GM19452 (cell line): ENCODE measurements around the gene CA9.
"Not testable (repeated sequence)": the region's sequence is repeated elsewhere in the genome, so short reads cannot be mapped to it uniquely, and the experiment has no call there.

Experiments used
- ATAC-seq: cut with Tn5 transposase; IDR thresholded peaks from one replicate; pipeline ENCODE4 v1.9.1; 2021; ENCODE audit not compliant: unreplicated experiment

Gene CA9

DNA sequence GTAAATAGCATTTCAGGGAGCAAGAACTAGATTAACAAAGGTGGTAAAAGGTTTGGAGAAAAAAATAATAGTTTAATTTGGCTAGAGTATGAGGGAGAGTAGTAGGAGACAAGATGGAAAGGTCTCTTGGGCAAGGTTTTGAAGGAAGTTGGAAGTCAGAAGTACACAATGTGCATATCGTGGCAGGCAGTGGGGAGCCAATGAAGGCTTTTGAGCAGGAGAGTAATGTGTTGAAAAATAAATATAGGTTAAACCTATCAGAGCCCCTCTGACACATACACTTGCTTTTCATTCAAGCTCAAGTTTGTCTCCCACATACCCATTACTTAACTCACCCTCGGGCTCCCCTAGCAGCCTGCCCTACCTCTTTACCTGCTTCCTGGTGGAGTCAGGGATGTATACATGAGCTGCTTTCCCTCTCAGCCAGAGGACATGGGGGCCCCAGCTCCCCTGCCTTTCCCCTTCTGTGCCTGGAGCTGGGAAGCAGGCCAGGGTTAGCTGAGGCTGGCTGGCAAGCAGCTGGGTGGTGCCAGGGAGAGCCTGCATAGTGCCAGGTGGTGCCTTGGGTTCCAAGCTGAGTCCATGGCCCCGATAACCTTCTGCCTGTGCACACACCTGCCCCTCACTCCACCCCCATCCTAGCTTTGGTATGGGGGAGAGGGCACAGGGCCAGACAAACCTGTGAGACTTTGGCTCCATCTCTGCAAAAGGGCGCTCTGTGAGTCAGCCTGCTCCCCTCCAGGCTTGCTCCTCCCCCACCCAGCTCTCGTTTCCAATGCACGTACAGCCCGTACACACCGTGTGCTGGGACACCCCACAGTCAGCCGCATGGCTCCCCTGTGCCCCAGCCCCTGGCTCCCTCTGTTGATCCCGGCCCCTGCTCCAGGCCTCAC lies at the start of gene CA9:
TSS of gene CA9 (plus strand) at position 797 of the 893 bp plus-strand sequence. CDS start at position 829, 32 bp downstream.
- ATAC-seq, result no peak

DNA sequence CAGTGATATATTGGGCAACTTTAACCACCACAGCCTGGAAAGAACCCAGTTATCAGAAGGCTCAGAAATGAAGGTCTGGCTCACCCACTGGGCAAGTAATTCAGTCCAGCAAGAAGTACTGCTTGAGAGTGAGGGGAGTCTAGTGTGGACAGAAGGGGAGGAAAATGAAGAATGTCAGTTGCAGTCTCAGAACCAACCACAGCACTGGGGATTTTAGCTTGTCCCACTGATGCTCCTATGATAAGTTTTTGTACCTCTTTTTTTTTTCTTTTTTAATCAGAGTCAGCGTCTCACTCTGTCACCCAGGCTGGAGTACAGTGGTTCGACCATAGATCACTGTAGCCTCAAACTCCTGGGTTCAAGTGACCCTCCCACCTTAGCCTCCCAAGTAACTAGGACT lies 46.2 kb upstream of the CA9 start:
- no peak for ATAC-seq

DNA sequence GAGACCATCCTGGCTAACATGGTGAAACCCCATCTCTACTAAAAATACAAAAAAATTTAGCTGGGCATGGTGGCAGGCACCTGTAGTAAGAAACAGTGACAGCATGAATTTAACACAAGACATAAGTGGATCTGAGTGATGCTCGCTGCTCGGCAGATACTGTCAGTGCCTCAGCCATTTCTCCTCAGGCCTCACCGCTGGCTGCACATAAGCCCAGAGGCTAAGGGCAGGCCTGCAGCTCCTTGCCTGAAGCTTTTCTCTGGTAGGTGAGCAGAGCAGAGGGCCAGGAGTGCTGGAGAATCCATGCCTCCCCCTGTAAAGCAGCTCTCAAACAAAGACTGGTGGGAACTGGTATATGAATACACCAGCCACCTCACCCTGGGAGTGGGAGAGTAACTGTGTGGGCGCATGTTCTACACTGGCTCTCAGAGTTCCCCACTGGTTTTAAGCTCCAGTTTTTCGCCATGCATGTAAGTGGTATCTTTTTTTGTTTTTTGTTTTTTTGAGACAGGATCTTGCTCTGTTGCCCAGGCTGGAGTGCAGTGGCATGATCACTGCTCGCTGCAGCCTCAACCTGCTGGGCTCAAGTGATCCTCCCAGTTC lies 45.2 kb upstream of the CA9 start:
- no peak for ATAC-seq

DNA sequence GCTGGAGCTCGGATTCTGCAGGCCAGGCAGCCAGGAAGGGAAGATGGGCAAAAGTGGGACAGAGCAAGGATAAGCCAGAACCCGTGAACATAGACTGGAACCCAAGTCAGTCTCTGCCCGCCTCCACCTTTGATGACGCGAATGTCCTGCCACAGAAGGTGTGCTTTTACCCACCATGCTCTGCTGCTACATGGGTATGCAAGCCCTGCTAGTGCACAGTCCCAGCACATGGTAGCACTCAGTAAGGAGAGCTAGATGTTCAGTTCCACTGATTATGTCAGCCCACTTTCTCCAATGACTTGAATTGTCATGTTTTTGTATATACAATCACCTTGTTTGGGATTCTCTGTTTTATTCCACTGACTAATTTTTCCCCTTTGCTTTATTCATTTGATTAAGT lies 44.1 kb upstream of the CA9 start:
- ATAC-seq, result no peak

DNA sequence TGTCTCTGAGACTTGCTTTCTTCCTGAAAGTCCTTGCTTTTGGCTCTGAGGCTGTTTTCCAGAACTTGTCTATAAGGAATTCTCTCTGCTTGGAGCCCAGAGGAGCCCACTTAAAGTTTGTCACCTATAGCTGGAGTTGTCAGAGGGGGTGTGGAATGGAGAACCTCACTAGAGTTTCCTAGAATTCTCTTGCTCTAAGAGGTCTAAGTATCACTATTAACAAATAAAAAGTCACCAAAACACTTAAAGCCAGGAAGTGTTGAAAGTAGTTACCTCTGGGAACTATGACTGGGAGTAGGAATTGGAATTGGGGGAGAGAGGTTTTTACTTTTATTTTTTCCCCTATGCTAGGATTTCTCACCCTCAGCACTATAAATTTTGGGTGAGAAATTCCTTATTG lies 38.0 kb upstream of the CA9 start:
- ATAC-seq, result no peak

DNA sequence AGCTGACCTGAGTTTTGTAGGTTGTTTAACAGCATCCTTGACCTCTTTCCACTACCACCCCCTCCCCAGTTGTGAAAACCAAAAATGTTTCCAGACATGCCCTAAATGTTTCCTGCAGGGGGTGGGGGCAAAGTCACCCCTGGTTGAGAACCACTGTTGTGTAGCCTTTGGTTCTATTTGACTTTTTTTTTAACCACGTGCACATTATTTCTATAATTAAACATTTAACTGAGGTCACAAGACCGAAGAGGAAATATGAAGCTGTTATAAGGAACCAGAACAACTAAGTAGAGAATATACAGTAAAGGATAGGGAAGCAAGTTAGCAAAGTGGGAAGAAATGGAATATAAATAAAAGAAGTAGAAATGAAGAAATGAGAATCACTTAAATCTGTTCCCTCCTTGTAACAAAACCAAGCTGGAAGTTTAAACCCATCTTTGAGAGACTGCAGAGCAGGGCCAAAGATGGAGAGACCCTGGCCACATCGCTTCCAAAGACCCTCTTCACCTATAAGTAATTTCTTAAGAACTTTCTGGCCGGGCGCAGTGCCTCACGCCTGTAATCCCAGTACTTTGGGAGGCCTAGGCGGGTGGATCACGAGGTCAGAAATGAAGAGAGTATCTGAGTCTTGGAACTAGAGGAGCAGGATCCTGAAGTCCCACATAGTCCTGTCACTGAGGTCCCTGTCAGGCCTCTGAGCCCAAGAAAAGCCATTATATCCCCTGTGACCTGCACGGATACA lies 37.4 kb upstream of the CA9 start:
- no peak for ATAC-seq

DNA sequence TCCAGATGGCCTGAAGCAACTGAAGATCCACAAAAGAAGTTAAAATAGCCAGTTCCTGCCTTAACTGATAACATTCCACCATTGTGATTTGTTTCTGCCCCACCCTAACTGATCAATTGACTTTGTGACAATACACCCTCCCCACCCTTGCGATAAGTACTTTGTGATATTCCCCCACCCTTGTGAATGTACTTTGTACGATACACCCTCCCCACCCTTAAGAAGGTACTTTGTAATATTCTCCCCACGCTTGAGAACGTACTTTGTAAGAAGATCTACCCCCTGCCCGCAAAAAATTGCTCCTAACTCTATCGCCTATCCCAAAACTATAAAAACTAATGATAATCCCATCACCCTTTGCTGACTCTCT lies 36.9 kb upstream of the CA9 start:
- ATAC-seq, result not testable (repeated sequence)

DNA sequence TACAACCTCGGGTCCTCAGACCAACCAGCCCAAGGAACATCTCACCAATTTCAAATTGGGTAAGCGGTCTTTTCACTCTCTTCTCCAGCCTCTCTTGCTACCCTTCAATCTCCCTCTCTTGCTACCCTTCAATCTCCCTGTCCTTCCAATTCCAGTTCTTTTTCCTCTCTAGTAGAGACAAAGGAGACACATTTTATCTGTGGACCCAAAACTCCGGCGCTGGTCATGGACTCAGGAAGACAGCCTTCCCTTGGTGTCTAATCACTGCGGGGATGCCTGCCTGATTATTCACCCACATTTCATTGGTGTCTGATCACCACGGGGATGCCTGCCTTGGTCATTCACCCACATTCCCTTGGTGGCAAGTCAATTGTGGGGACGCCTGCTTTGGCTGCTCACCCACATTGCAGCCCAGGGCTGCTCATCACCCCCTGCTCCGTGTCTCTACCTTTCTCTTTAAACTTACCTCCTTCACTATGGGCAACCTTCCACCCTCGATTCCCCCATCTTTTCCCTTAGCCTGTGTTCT lies 36.2 kb upstream of the CA9 start:
- not testable (repeated sequence) for ATAC-seq

DNA sequence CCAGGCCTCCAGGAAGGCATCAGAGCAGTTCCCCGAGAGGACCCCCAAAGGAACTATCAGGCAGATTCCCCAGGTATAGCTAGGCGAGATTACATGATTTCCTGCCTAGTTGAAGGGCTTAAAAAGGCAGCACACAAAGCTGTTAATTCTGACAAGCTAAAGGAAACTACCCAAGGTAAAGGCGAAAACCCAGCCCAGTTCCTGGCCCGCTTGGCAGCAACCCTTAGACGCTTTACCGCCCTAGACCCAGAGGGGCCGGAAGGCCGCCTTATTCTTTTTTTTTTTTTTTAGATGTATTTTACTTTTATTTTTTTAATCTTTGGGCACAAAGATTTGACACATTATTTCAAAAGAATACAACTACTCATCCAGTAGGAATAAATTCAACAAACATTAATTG lies 35.0 kb upstream of the CA9 start:
- ATAC-seq, result not testable (repeated sequence)

DNA sequence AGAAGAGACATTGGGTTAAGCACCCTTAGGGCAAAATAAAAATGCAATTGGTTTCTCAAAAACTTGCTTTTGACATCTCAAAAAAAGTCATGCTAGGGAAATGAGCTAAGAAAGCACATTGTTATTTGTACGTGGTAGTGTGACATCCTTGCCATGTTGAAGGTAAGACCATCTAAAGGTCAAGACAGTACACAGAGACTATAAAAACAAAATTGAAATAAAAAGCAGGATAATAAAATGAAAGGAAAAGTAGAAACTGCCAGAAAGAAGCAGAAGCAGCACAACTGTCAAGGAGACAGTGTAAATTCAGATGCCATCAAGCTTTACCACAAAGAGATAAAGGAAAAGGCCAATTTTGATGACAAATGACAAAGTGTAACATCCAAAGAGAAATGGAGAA lies 34.5 kb upstream of the CA9 start:
- not testable (repeated sequence) for ATAC-seq

DNA sequence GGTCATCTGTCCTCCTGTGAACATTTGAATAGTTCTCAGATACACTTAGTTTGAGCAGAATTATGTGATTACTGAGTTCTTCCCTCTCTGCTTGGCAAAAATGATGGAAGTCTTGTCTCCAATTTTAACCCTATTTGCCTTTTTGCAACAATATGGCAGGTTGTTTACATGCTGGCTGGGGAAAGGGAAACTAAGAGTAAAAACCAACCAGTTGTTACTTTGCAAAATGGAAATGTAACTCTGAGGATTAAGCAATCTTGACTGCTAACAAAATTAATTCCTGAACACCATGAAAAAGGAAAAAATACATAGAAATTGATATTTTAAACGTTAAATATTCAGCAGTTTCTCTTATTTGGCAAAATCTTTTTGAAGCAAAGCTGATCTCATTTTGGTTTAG lies 34.1 kb upstream of the CA9 start:
- no peak for ATAC-seq

DNA sequence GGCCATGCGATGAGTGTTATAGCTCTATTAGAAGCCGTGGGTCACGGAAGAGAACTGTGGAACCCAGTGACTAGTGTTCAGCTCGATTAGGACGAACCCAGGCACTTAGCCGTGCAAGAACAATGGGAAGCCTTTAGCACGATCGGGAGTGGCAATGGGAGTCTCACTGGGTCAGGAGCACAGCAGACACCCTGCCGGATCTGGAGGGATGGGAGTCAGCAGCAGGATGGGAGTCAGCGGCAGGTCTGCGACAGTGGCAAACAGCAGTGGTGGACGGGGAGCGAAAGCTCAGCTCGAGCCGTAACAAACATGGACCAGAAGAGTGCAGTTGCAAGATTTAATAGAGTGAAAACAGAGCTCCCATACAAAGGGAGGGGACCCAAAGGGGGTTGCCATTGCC lies 33.3 kb upstream of the CA9 start:
- ATAC-seq, result not testable (repeated sequence)

DNA sequence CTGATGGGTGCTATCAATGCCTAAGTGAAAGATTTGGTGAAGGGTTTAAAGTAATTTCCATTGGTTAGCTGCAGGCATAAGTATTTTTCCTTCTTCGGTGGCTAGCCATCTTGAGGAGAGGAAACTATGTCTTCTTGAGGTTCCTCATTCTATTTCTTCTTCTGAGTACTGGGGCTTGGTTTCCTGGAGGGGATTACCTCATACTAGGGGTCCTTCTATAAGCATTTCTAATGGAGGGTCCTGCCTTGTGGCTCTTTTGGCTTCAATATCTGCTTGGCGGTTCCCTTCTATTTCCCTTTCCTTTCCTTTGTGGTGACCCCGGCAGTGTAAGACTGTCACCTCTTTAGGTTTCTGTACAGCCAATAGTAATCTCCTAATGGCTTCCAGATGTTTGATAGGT lies 32.2 kb upstream of the CA9 start:
- ATAC-seq, result not testable (repeated sequence)

DNA sequence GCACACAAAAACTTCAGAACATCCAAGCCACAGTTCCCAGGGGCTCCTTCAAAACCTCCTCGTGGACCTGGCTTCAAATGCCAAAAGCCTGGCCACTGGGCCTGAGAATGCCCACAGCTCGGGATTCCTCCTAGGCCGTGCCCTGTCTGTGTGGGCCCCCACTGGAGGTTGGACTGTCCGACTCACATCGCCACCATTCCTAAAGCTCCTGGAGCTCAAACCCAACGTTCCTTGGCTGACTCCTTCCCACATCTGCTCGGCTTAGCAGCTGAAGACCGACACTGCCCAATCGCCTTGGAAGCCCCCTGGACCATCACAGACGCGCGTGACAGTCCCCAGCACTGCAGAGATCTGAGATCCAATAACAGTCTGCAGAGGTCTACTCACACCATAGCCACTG lies 30.7 kb upstream of the CA9 start:
- ATAC-seq, result no peak

DNA sequence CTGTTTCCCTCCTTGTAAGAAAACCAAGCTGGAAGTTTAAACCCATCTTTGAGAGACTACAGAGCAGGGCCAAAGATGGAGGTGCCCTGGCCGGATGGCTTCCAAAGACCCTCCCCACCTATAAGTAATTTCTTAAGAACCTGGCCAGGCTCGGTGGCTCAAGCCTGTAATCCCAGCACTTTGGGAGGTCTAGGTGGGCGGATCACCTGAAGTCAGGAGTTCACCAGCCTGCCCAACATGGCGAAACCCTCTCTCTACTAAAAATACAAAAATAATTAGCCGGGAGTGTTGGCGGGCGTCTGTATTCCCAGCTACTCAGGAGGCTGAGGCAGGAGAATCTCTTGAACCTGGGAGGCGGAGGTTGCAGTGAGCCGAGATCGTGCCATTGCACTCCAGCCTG lies 28.0 kb upstream of the CA9 start:
- ATAC-seq, result not testable (repeated sequence)

DNA sequence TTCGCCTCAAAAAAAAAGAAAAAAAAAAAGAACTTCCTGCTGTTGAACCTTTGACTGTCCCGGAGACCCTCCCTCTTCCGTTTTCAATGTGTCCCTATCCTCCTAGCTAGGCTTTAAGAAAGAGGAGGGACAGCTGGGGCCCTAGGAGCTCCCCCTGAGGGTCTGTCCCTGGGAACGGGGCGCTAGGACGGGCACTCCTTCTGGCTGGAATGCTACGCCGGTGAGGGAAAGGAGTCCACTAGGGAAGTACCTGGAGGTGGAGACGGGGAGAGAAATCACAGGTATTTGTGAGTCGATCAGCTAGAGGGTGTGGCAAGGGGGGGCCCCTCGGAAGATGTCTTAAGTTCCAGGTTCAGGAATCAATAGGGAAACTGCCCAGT lies 27.6 kb upstream of the CA9 start:
- no peak for ATAC-seq

DNA sequence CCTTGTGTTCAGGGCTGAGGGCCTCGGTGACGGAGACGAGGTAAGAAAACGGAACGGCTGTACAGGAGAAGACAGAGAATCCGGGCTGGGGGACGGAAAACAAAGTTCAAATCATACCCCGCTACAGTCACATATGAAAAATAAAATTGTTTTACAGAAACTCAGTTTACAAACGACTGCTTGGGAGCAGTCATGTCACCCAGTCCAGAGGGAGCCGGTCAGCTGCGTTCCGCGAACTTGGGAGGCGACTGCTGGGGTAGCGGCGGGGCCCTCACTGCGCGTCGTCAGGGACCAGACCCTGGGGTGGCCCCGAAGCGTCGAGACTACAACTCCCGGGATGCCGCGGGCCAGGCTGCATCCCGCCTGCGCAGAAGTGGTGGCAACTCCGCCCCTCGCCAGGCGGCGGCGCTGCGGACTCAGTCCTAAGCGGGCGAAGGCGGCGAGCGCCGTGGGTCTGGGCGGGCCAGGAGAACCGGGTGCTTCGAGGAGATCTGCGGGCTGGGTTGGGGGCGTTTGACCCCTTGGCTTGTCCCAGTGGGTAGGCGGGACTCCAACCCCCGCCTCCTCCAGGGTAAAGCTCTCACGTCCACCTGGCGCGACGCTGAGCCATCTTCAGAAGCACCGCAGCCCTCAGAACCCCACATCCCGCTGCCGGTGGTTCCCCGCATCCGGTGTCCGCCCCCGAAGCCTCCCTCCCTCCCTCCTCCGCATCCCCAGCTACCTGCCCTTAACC lies 27.0 kb upstream of the CA9 start:
- peak; percentile 90 for ATAC-seq

DNA sequence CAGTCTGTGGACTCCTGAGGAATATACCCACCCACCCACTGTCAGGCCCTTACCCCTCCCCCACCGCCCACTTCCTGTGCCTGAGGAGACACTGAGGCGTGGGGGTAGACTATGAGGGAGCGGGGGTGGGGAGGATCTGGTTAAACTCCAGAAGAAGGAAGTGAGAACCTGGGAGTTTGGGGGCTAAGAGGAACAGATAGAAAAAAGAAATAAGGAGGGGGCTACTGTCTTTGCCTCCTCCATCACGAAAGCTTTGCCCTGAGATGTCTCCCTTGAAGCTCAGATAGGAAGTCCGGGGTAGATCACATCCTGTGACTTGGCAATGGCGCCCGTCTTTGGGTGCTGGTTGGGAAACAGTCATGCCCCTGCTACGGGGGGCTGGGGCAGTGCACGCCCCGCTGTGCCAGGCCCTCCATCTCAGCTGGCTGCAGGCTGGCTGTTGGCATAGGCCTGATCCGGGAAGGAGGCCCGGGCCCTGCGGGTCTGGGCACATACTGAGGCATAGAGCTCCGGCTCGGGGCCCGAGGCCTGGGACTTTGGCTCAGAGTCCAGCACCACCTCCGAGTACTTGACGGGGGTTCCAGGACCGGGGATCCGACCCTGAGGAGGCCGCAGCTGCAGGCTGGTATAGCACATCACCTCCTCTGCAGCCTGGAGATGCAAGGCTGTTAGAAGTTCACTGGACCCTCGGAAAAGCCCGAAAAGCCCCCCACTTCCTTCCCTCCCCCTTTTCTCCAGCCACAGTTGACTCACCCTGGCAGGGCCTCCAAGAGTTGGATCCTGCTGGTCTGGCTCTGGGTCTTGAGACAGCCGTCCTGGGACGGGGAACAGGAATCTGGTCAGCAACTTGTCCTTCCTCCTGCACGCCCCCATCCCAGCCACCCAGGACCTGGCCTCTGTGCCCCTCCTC lies 24.0 kb upstream of the CA9 start:
- no peak for ATAC-seq

DNA sequence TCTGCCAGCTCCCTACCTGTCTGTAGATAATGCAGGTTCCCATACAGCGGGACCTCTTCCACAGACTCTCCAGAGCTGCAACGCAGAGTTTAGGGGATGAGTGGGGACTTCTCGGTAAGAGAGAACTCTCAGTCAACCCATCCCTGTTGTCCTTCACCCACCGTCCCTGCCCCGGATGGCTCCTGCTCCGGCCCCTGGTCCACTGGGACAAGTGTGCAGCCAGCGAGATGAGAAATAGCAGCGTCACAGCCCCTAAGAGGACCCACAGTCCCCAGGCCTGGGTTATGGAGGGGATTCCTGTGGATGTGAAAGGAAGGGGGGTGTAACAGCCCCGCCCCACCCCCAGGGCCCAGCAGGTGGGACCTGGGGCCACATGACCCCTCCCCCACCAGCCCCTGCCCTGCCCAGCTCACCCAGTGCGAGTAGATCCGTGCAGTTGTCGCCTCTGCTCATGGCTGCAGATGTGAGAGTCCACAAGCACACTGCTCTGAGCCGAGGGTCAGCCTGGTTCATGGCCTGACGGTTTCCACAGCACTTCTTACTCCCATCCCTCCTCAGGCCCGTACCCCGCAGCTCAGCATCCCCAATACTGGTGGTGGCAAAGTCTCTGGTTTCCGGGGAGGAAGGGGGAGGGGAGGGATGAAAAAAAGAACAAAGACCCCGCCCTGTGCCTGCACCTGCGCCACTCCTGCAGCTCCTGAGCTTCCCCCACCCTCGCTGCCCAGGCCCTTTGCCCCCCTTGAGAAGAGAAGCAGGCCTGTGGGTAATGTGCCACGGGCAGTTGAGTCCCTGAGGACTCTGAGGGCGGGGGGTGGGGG lies 23.2 kb upstream of the CA9 start, which contains the start of gene SIT1:
TSS of gene SIT1 (minus strand) at position 591 of the 818 bp plus-strand sequence. CDS start at position 513, 78 bp downstream.
- no peak for ATAC-seq
